WTC11 (cell line): ENCODE results near the gene MIGA1. TPM values are rescaled to one million over a fixed set of nuclear protein-coding genes. Genes with fewer than 3 reads are reported as not detected.

Source experiments
- ATAC-seq: fragments of 200-7000 bp; cut with Tn5 transposase; 2 replicates; pipeline ENCODE4 v1.10.0; 2021; ENCODE audit warnings: mild to moderate bottlenecking, moderate library complexity
- CTCF ChIA-PET: fragments of 300-600 bp; sonication (Branson Sonifier 250); formaldehyde crosslinking; loops from one replicate; lab custom pipeline; 2021; ENCODE audit warnings: antibody characterized with exemption; lab: Charles Lee
- POLR2A ChIA-PET: fragments of 350-600 bp; sonication (Branson Sonifier 250); formaldehyde crosslinking; loops from one replicate; lab custom pipeline; 2021; ENCODE audit warnings: antibody characterized with exemption; lab: Charles Lee
- DNase-seq: peaks from one replicate; pipeline ENCODE4 v3.0.0; 2021; ENCODE audit warnings: low spot score
- H3K27ac Mint-ChIP-seq: 2 replicates; pipeline ENCODE4 v1.8.0; 2021; ENCODE audit warnings: mixed read lengths
- H3K27me3 Mint-ChIP-seq: 2 replicates; pipeline ENCODE4 v1.8.0; 2021; ENCODE audit warnings: low read depth, mild to moderate bottlenecking, moderate library complexity, mixed read lengths
- H3K36me3 Mint-ChIP-seq: 2 replicates; pipeline ENCODE4 v1.8.0; 2021; ENCODE audit warnings: mixed read lengths
- H3K4me1 Mint-ChIP-seq: 2 replicates; pipeline ENCODE4 v1.8.0; 2022; ENCODE audit warnings: mixed read lengths
- H3K4me3 Mint-ChIP-seq: 2 replicates; pipeline ENCODE4 v1.8.0; 2021; ENCODE audit warnings: mild to moderate bottlenecking, moderate library complexity, mixed read lengths
- H3K9me3 Mint-ChIP-seq: 2 replicates; pipeline ENCODE4 v1.8.0; 2021; ENCODE audit warnings: mixed read lengths
- ATF1 ChIP-seq: sonication (generic); formaldehyde crosslinking; IDR thresholded peaks from 2 replicates; pipeline ENCODE4 v1.8.1; 2023; ENCODE audit warnings: mild to moderate bottlenecking, moderate library complexity, missing genetic modification reagents
- ATF2 ChIP-seq: sonication (generic); formaldehyde crosslinking; IDR thresholded peaks from 2 replicates; pipeline ENCODE4 v1.8.1; 2022; ENCODE audit warnings: low read depth, missing genetic modification reagents, borderline replicate concordance
- CDX4 ChIP-seq: fragments of 250-450 bp; sonication (Bioruptor Pico); IDR thresholded peaks from 2 replicates; pipeline ENCODE4 v1.9.0; 2021; ENCODE audit warnings: moderate library complexity, mild to moderate bottlenecking, inconsistent platforms, borderline replicate concordance
- E2F5 ChIP-seq: sonication (generic); formaldehyde crosslinking; IDR thresholded peaks from 2 replicates; pipeline ENCODE4 v1.8.1; 2022; ENCODE audit warnings: mild to moderate bottlenecking, moderate library complexity, missing genetic modification reagents
- ELF4 ChIP-seq: sonication (generic); formaldehyde crosslinking; IDR thresholded peaks from 2 replicates; pipeline ENCODE4 v1.8.1; 2022; ENCODE audit warnings: low read depth, mild to moderate bottlenecking, moderate library complexity, missing genetic modification reagents
- ERG ChIP-seq: fragments of 250-450 bp; sonication (Bioruptor Pico); IDR thresholded peaks from 2 replicates; pipeline ENCODE4 v1.8.0; 2021; ENCODE audit warnings: mild to moderate bottlenecking
- FOXP4 ChIP-seq: sonication (generic); formaldehyde crosslinking; IDR thresholded peaks from 2 replicates; pipeline ENCODE4 v1.8.0; 2022; ENCODE audit warnings: mild to moderate bottlenecking, missing genetic modification reagents
- GABPB1 ChIP-seq: sonication (generic); formaldehyde crosslinking; IDR thresholded peaks from 2 replicates; pipeline ENCODE4 v1.8.1; 2023; ENCODE audit warnings: mild to moderate bottlenecking, missing genetic modification reagents
- GRHL2 ChIP-seq: fragments of 250-450 bp; sonication (Bioruptor Pico); IDR thresholded peaks from 2 replicates; pipeline ENCODE4 v1.8.0; 2022; ENCODE audit warnings: mild to moderate bottlenecking, moderate library complexity; ENCODE audit not compliant: insufficient replicate concordance, severe bottlenecking
- HMGXB4 ChIP-seq: sonication (generic); formaldehyde crosslinking; IDR thresholded peaks from 2 replicates; pipeline ENCODE4 v1.8.1; 2023; ENCODE audit warnings: mild to moderate bottlenecking, moderate library complexity, missing genetic modification reagents
- IRF2 ChIP-seq: sonication (generic); formaldehyde crosslinking; IDR thresholded peaks from 2 replicates; pipeline ENCODE4 v1.8.0; 2022; ENCODE audit warnings: low read depth, missing genetic modification reagents, borderline replicate concordance
- JAZF1 ChIP-seq: fragments of 250-450 bp; sonication (Bioruptor Pico); IDR thresholded peaks from 2 replicates; pipeline ENCODE4 v1.9.0; 2021; ENCODE audit warnings: moderate library complexity, mild to moderate bottlenecking, inconsistent platforms
- MAX ChIP-seq: sonication (generic); formaldehyde crosslinking; IDR thresholded peaks from 2 replicates; pipeline ENCODE4 v1.8.0; 2022; ENCODE audit warnings: mild to moderate bottlenecking, missing genetic modification reagents
- MYBL2 ChIP-seq: sonication (generic); formaldehyde crosslinking; IDR thresholded peaks from 2 replicates; pipeline ENCODE4 v1.8.1; 2023; ENCODE audit warnings: mild to moderate bottlenecking, moderate library complexity, missing genetic modification reagents
- NR3C1 ChIP-seq: sonication (generic); formaldehyde crosslinking; conservative IDR thresholded peaks from 2 replicates; pipeline ENCODE4 v1.8.1; 2023; ENCODE audit warnings: low read depth, mild to moderate bottlenecking, missing genetic modification reagents
- TCF7 ChIP-seq: sonication (generic); formaldehyde crosslinking; IDR thresholded peaks from 2 replicates; pipeline ENCODE4 v1.8.0; 2022; ENCODE audit warnings: mild to moderate bottlenecking, low read depth, missing genetic modification reagents, moderate library complexity
- TP53 ChIP-seq: sonication (generic); formaldehyde crosslinking; IDR thresholded peaks from 2 replicates; pipeline ENCODE4 v1.8.1; 2023; ENCODE audit warnings: mild to moderate bottlenecking, missing genetic modification reagents
- ZNF317 ChIP-seq: sonication (generic); formaldehyde crosslinking; IDR thresholded peaks from 2 replicates; pipeline ENCODE4 v1.8.1; 2023; ENCODE audit warnings: low read depth, mild to moderate bottlenecking, moderate library complexity, missing genetic modification reagents, borderline replicate concordance
- ZNF396 ChIP-seq: fragments of 250-450 bp; sonication (Bioruptor Pico); IDR thresholded peaks from 2 replicates; pipeline ENCODE4 v1.8.0; 2021; ENCODE audit warnings: mild to moderate bottlenecking, moderate library complexity, borderline replicate concordance
- ZNF532 ChIP-seq: fragments of 250-450 bp; sonication (Bioruptor Pico); IDR thresholded peaks from 2 replicates; pipeline ENCODE4 v1.9.0; 2021; ENCODE audit warnings: mild to moderate bottlenecking, borderline replicate concordance
- ZSCAN18 ChIP-seq: fragments of 250-450 bp; sonication (Bioruptor Pico); IDR thresholded peaks from 2 replicates; pipeline ENCODE4 v2.1.2; 2022; ENCODE audit warnings: mild to moderate bottlenecking, moderate library complexity
- total RNA-seq: library from RNA; stranded (reverse); gene quantifications from 3 replicates; pipeline ENCODE4 v1.2.3, GENCODE V29; 2021

The MIGA1 gene
- total RNA-seq, 1 experiment from 2014 or later: 6.2 TPM

- H3K36me3 Mint-ChIP-seq: peaks cover 22% of the 10 kb centered on the region
- TF ChIP-seq JAZF1 (CRISPR knock-in tag) (no peak), GRHL2 (no peak), CDX4 (CRISPR knock-in tag) (no peak), ELF4 (CRISPR knock-in tag) (no peak), ZNF532 (CRISPR knock-in tag) (no peak), MYBL2 (CRISPR knock-in tag) (no peak), NR3C1 (CRISPR knock-in tag) (no peak), ZNF317 (CRISPR knock-in tag) (no peak), FOXP4 (CRISPR knock-in tag) (no peak), ZNF396 (CRISPR knock-in tag) (no peak), MAX (CRISPR knock-in tag) (no peak), ATF2 (CRISPR knock-in tag) (no peak)
- TF ChIP-seq, all 79 proteins: peak for 0
- H3K27ac Mint-ChIP-seq: no peak overlapping the region
- POLR2A ChIA-PET: no interaction called here
- no peak for ATAC-seq
- no peak for DNase-seq
- H3K27me3 Mint-ChIP-seq: no peaks in the 10 kb centered on the region
- H3K4me1 Mint-ChIP-seq: no peaks in the 10 kb centered on the region
- CTCF ChIA-PET: no interaction called here
- H3K4me3 Mint-ChIP-seq: no peak overlapping the region
- H3K9me3 Mint-ChIP-seq: peaks cover 29% of the 10 kb centered on the region
Measured at GRCh38 chr1:77859248-77859647, 79.8 kb downstream of the MIGA1 start.

GRCh38 chr1:77866296-77866695, 86.8 kb downstream of the MIGA1 start:
- ChIA-PET CTCF (no interaction called here), POLR2A (no interaction called here)
- no peaks in the 10 kb centered on the region for H3K27me3 Mint-ChIP-seq
- no peaks in the 10 kb centered on the region for H3K4me1 Mint-ChIP-seq
- DNase-seq (no peak), ATAC-seq (no peak)
- peaks cover 7% of the 10 kb centered on the region for H3K36me3 Mint-ChIP-seq
- no peak overlapping the region for H3K27ac Mint-ChIP-seq
- no peak overlapping the region for H3K4me3 Mint-ChIP-seq
- no peaks in the 10 kb centered on the region for H3K9me3 Mint-ChIP-seq
- TF ChIP-seq E2F5 (CRISPR knock-in tag): no peak
- no peak for TF ChIP-seq TP53
- TF ChIP-seq ERG (CRISPR knock-in tag): no peak
- no peak for TF ChIP-seq GABPB1
- TF ChIP-seq ATF1 (CRISPR knock-in tag): no peak
- TF ChIP-seq TCF7: no peak
- TF ChIP-seq IRF2 (CRISPR knock-in tag): no peak
- TF ChIP-seq HMGXB4 (CRISPR knock-in tag): no peak
- no peak for TF ChIP-seq ZSCAN18 (CRISPR knock-in tag)
